Measurements from ENCODE around the gene ST8SIA1.

DNA sequence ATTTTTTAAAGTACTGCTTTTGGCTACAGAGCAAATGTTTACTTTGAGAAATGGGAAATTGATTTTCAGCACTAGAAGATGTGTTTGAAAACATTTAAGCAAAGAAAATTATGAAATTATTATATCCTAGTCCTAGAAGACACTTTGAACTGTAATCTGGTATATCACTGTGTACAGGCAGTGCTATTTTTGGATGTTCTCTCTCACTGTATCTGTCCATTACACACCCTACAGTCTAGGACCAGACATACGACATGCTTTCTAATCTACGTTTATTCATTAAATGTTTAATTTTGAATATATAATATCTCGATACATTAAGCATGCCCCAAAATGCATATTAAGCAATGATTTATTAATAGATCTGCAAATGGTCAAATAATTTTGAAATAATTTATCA is 82.5 kb downstream of the ST8SIA1 start:
- TF ChIP-seq, protein P1, sequence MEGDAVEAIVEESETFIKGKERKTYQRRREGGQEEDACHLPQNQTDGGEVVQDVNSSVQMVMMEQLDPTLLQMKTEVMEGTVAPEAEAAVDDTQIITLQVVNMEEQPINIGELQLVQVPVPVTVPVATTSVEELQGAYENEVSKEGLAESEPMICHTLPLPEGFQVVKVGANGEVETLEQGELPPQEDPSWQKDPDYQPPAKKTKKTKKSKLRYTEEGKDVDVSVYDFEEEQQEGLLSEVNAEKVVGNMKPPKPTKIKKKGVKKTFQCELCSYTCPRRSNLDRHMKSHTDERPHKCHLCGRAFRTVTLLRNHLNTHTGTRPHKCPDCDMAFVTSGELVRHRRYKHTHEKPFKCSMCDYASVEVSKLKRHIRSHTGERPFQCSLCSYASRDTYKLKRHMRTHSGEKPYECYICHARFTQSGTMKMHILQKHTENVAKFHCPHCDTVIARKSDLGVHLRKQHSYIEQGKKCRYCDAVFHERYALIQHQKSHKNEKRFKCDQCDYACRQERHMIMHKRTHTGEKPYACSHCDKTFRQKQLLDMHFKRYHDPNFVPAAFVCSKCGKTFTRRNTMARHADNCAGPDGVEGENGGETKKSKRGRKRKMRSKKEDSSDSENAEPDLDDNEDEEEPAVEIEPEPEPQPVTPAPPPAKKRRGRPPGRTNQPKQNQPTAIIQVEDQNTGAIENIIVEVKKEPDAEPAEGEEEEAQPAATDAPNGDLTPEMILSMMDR (IDR thresholded peaks at IDR 0.05 in 2 of 3, conservative IDR thresholded peaks at IDR 0.05 in 1 of 3; ENCODE audit: borderline replicate concordance in 1 of 3, insufficient read depth in 1 of 3, low read depth in 2 of 3, low read length in 2 of 3): no peak
- no peak for TF ChIP-seq EGR1 (IDR thresholded peaks at IDR 0.05; ENCODE audit: low read depth)
- TF ChIP-seq, protein P2, sequence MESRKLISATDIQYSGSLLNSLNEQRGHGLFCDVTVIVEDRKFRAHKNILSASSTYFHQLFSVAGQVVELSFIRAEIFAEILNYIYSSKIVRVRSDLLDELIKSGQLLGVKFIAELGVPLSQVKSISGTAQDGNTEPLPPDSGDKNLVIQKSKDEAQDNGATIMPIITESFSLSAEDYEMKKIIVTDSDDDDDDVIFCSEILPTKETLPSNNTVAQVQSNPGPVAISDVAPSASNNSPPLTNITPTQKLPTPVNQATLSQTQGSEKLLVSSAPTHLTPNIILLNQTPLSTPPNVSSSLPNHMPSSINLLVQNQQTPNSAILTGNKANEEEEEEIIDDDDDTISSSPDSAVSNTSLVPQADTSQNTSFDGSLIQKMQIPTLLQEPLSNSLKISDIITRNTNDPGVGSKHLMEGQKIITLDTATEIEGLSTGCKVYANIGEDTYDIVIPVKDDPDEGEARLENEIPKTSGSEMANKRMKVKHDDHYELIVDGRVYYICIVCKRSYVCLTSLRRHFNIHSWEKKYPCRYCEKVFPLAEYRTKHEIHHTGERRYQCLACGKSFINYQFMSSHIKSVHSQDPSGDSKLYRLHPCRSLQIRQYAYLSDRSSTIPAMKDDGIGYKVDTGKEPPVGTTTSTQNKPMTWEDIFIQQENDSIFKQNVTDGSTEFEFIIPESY (IDR thresholded peaks at IDR 0.05; ENCODE audit: extremely low read depth, insufficient replicate concordance, low read length): no peak
- no peak for TF ChIP-seq ELF1 (IDR thresholded peaks at IDR 0.05; ENCODE audit: borderline replicate concordance, low read depth)
- TF ChIP-seq EZH2 (IDR thresholded peaks at IDR 0.05): no peak
- TF ChIP-seq POLR2AphosphoS5 (IDR thresholded peaks at IDR 0.05; ENCODE audit: low read depth, low read length): no peak
